HUES6 (cell line): ENCODE measurements around the gene CEP83.

ENCODE experiments used
- H3K27ac ChIP-seq: 2 replicates; pipeline ENCODE4 v1.7.0; 2013; ENCODE audit warnings: low read depth, mild to moderate bottlenecking, low read length, inconsistent platforms
- H3K27me3 ChIP-seq: 2 replicates; pipeline ENCODE4 v1.6.1; 2013; ENCODE audit warnings: low read length; ENCODE audit not compliant: control insufficient read depth, insufficient read depth
- H3K36me3 ChIP-seq: 2 replicates; pipeline ENCODE4 v1.6.1; 2013; ENCODE audit warnings: low read length; ENCODE audit not compliant: control insufficient read depth, insufficient read depth
- H3K4me1 ChIP-seq: 2 replicates; pipeline ENCODE4 v1.6.1; 2013; ENCODE audit warnings: low read length; ENCODE audit not compliant: control insufficient read depth, insufficient read depth
- H3K4me3 ChIP-seq: 2 replicates; pipeline ENCODE4 v1.5.1; 2013; ENCODE audit warnings: low read depth, low read length
- H3K9ac ChIP-seq: one replicate; pipeline ENCODE4 v1.6.1; 2013; ENCODE audit warnings: mild to moderate bottlenecking, low read length
- H3K9me3 ChIP-seq: 2 replicates; pipeline ENCODE4 v1.6.1; 2013; ENCODE audit warnings: low read depth, low read length; ENCODE audit not compliant: control insufficient read depth, insufficient read depth

CEP83 gene

GRCh38 chr12:94380507-94380906 lies 79.2 kb downstream of the CEP83 start:
- Histone ChIP-seq H3K4me1 (no peaks in the 10 kb centered on the region), H3K27me3 (no peaks in the 10 kb centered on the region), H3K4me3 (no peak overlapping the region), H3K9ac (no peak overlapping the region), H3K9me3 (no peaks in the 10 kb centered on the region), H3K36me3 (peaks cover 20% of the 10 kb centered on the region), H3K27ac (no peak overlapping the region)

DNA sequence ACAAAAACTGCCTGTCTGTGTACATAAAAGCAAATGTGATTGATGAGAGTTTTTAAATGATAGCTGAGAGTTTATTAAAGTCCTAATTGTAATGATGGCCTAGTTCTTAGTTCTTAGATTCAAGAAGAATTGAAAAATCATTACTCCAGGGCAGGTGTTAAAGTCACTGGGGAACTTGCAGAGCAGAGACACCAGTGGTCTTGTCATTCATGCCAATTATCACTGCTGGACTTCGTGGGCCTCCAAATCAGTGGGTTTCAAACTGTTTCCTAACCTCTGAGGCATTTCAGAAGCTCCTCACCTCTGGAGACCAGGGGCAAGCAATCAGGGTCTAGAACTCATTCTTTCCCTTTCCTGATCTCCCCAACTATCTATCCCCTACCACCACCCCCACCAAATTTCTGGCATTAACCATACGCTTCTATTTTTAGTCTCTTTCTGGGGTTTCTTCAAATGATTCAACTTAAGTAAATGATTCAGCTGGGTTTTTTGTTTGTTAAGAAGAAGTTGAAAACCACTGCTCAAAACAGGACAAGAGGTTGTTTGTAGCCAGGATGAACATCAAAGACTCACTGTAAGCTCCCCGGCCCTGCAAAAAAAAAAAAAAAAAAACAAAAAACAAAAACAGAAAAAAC lies 80.1 kb downstream of the CEP83 start:
- Histone ChIP-seq H3K36me3 (peaks cover 11% of the 10 kb centered on the region), H3K9me3 (no peaks in the 10 kb centered on the region), H3K4me3 (no peak overlapping the region), H3K27me3 (no peaks in the 10 kb centered on the region), H3K27ac (no peak overlapping the region), H3K4me1 (no peaks in the 10 kb centered on the region), H3K9ac (no peak overlapping the region)

DNA sequence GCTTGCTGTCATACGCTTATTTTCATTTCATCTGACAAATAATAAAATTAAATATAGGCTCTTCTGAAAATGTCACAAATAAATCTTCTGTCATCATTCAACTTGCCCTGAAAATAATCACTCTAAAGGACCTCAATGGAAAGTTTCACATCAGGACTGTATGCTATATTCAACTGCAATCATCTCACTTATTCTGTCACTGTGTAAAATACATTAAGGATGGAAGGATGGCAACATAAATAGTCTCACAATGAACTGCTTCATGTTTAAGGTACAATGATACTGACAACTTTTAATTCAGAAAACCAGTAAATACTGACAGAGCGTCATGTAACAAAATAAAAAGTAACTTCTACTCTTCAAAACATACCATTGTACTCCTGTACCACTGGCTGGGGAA lies 82.1 kb downstream of the CEP83 start:
- H3K9ac ChIP-seq = no peak overlapping the region
- H3K4me1 ChIP-seq = no peaks in the 10 kb centered on the region
- H3K36me3 ChIP-seq = peaks cover 10% of the 10 kb centered on the region
- no peak overlapping the region for H3K4me3 ChIP-seq
- H3K9me3 ChIP-seq = no peaks in the 10 kb centered on the region
- H3K27ac ChIP-seq = no peak overlapping the region
- H3K27me3 ChIP-seq = no peaks in the 10 kb centered on the region

GRCh38 chr12:94374124-94374523 lies 85.5 kb downstream of the CEP83 start:
- Histone ChIP-seq H3K27me3 (no peaks in the 10 kb centered on the region), H3K27ac (no peak overlapping the region), H3K4me3 (no peak overlapping the region), H3K4me1 (no peaks in the 10 kb centered on the region), H3K36me3 (peaks cover 10% of the 10 kb centered on the region), H3K9me3 (no peaks in the 10 kb centered on the region), H3K9ac (no peak overlapping the region)

DNA sequence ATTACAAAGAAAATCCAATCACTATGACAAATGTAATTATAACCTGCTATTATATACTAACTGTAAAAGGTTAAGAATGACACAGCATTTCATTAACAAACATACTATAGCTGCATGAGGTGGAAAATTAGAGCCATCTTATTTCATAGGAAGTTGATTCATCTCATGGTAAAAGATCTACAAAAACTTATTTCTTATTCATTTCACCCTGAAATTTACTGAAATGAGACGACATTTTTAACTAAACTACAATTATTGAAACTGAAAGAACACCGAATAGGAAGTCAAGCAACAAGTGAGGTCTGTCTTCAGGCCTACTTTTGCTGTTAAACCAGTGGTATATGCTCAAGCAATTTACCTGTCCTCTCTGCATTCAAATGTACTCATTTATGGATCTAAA lies 87.2 kb downstream of the CEP83 start:
- no peak overlapping the region for H3K9ac ChIP-seq
- H3K36me3 ChIP-seq = peaks cover 7% of the 10 kb centered on the region; the same call in 1 of the 2 replicates
- no peaks in the 10 kb centered on the region for H3K9me3 ChIP-seq
- H3K27me3 ChIP-seq = no peaks in the 10 kb centered on the region
- no peaks in the 10 kb centered on the region for H3K4me1 ChIP-seq
- H3K4me3 ChIP-seq = no peak overlapping the region
- no peak overlapping the region for H3K27ac ChIP-seq

GRCh38 chr12:94362653-94363052 lies 97.0 kb downstream of the CEP83 start:
- H3K4me1 ChIP-seq = no peaks in the 10 kb centered on the region
- no peak overlapping the region for H3K27ac ChIP-seq
- H3K4me3 ChIP-seq = no peak overlapping the region
- H3K9me3 ChIP-seq = peaks cover 22% of the 10 kb centered on the region
- H3K9ac ChIP-seq = no peak overlapping the region
- H3K36me3 ChIP-seq = peaks cover 39% of the 10 kb centered on the region
- H3K27me3 ChIP-seq = no peaks in the 10 kb centered on the region

- peaks cover 27% of the 10 kb centered on the region for H3K9me3 ChIP-seq
- no peak overlapping the region for H3K27ac ChIP-seq
- no peaks in the 10 kb centered on the region for H3K4me1 ChIP-seq
- H3K27me3 ChIP-seq = no peaks in the 10 kb centered on the region
- H3K36me3 ChIP-seq = peaks cover 17% of the 10 kb centered on the region
- H3K9ac ChIP-seq = no peak overlapping the region
- no peak overlapping the region for H3K4me3 ChIP-seq
Observed at GRCh38 chr12:94359761-94360160, 99.9 kb downstream of the CEP83 start.

DNA sequence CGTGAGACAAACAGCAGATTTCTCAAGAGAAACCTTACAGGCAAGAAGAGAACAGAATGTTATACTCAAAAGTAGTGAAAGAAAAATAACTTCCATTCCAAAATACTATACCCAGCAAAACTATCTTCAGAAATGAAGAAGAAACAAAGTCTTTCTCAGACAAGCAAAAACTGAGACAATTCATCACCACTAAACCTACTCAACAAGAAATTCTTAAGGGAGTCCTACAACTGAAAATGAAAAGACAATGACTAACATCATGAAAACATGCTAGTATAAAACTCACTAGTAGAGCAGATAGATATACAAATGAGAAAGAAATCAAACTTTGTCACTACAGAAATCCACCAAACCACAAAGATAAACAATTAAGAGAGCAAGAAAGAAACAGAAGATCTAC lies 106.5 kb downstream of the CEP83 start:
- Histone ChIP-seq H3K27ac (no peak overlapping the region), H3K9ac (no peak overlapping the region), H3K4me3 (no peak overlapping the region), H3K9me3 (peaks cover 33% of the 10 kb centered on the region), H3K36me3 (peaks cover 5% of the 10 kb centered on the region; the same call in 1 of the 2 replicates), H3K4me1 (no peaks in the 10 kb centered on the region), H3K27me3 (no peaks in the 10 kb centered on the region)

GRCh38 chr12:94340573-94340972 lies 119.1 kb downstream of the CEP83 start:
- no peak overlapping the region for H3K4me3 ChIP-seq
- no peak overlapping the region for H3K9ac ChIP-seq
- no peaks in the 10 kb centered on the region for H3K4me1 ChIP-seq
- H3K36me3 ChIP-seq = peaks cover 6% of the 10 kb centered on the region; the same call in 1 of the 2 replicates
- H3K27ac ChIP-seq = no peak overlapping the region
- no peaks in the 10 kb centered on the region for H3K27me3 ChIP-seq
- no peaks in the 10 kb centered on the region for H3K9me3 ChIP-seq

DNA sequence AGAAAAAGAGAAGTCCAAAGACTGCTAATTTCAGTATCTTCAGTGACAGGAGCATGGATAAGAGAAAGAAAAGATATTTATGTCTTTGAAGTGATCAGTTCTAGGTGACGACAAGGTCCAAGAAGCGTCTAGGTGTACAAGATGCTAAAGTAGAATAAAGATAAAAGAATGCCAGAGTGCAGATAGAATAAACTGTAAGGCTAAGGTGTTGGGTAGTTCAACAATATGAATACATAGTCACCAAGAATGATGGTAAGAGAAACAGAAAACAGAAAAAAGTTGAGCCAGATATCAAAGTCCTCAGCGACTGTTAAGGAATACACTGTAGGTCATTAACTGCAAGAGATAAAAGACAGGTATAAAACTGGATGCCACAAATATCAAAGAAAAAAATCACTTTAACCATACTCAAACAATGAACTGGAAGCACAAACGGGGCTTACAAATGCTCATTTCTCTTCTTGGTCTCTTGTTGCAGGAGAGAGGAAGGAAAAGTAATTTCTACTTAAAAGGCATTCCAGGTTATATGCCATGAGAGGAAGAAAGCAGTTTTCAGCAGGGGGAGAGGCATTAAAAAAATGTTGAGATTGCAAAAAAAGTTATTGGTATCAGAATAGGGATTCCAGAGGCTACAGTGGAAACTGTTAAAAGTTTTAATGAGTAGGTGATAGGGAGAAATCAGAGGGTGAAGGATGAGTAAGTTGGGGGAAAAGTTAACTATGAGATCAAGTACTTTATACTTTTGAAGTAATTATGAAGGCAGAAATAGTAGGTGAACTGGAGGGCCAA lies 121.5 kb downstream of the CEP83 start:
- Histone ChIP-seq H3K27ac (no peak overlapping the region), H3K36me3 (no peaks in the 10 kb centered on the region), H3K9me3 (no peaks in the 10 kb centered on the region), H3K27me3 (no peaks in the 10 kb centered on the region), H3K4me1 (0 out of 2 replicates have a peak, but pooled peaks cover 4% of the 10 kb centered on the region), H3K4me3 (no peak overlapping the region), H3K9ac (no peak overlapping the region)

GRCh38 chr12:94336211-94336925 lies 123.3 kb downstream of the CEP83 start:
- Histone ChIP-seq H3K36me3 (peaks cover 5% of the 10 kb centered on the region; the same call in 1 of the 2 replicates), H3K9ac (no peak overlapping the region), H3K27me3 (no peaks in the 10 kb centered on the region), H3K27ac (no peak overlapping the region), H3K4me1 (0 out of 2 replicates have a peak, but pooled peaks cover 4% of the 10 kb centered on the region), H3K4me3 (no peak overlapping the region), H3K9me3 (no peaks in the 10 kb centered on the region)
